Skeletal muscle tissue (tissue), 4 donors: ENCODE data around the gene ADAMTS3. TPM values are rescaled to one million over a fixed set of nuclear protein-coding genes. Genes with fewer than 3 reads are reported as not detected.

Experiments
- H3K27ac ChIP-seq: one replicate; pipeline ENCODE4 v1.7.0; 2013; ENCODE audit warnings: mild to moderate bottlenecking, low read depth, low read length, inconsistent platforms
- H3K27me3 ChIP-seq, 3 donors: one replicate each; pipeline ENCODE4 v1.7.0; 2013; ENCODE audit warnings: low read length in 3 of 3; ENCODE audit not compliant: control insufficient read depth in 3 of 3, insufficient read depth in 3 of 3
- H3K36me3 ChIP-seq, 3 donors: one replicate each; pipeline ENCODE4 v1.7.0; 2013; ENCODE audit warnings: low read length in 3 of 3; ENCODE audit not compliant: control insufficient read depth in 3 of 3, insufficient read depth in 3 of 3
- H3K4me1 ChIP-seq, 3 donors: one replicate each; pipeline ENCODE4 v1.7.0; 2013; ENCODE audit warnings: low read length in 3 of 3, mild to moderate bottlenecking in 3 of 3; ENCODE audit not compliant: control insufficient read depth in 3 of 3, insufficient read depth in 3 of 3
- H3K4me3 ChIP-seq, 3 donors: one replicate each; pipeline ENCODE4 v1.7.0; 2013; ENCODE audit warnings: low read length in 3 of 3
- H3K9ac ChIP-seq, 3 donors: one replicate each; pipeline ENCODE4 v1.7.0; 2013; ENCODE audit warnings: low read length in 3 of 3, mild to moderate bottlenecking in 3 of 3, moderate library complexity in 2 of 3, low read depth in 1 of 3
- H3K9me3 ChIP-seq, 3 donors: one replicate each; pipeline ENCODE4 v1.7.0; 2013; ENCODE audit warnings: low read length in 3 of 3; ENCODE audit not compliant: control insufficient read depth in 3 of 3
- total RNA-seq: library from RNA; depleted of rRNA; stranded (reverse); fragments of >200 nt; gene quantifications from one replicate; pipeline ENCODE4 v1.2.3, GENCODE V29; 2014
- donor health status: Osteomylitis.

ADAMTS3 gene
- total RNA-seq, 1 donor from 2014 or later, result 2.1 TPM

DNA sequence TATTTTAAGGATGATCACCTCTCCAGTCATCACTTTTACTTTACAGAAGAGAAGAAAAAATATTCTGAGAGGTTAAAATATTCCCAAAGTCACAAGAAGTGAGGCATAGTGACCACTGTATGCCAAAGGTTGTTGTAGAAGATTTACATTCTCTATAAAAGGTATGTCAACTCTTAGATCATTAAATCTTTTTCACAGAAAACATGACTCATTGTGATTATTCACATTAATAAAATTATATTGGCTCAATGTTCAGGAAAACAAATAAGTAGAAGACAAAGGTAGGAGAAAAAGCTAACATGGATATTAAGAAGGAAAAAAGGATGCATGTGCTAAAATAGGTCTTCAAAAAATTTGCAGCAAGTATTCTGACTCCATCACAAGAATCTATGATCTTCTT is 82.0 kb downstream of the ADAMTS3 start:
- H3K27ac ChIP-seq, result no peak overlapping the region
- H3K9ac ChIP-seq, result no peak overlapping the region
- H3K27me3 ChIP-seq, result no peaks in the 10 kb centered on the region
- H3K36me3 ChIP-seq, result no peaks in the 10 kb centered on the region
- no peaks in the 10 kb centered on the region for H3K4me1 ChIP-seq
- H3K4me3 ChIP-seq, result no peak overlapping the region
- H3K9me3 ChIP-seq, result no peaks in the 10 kb centered on the region

DNA sequence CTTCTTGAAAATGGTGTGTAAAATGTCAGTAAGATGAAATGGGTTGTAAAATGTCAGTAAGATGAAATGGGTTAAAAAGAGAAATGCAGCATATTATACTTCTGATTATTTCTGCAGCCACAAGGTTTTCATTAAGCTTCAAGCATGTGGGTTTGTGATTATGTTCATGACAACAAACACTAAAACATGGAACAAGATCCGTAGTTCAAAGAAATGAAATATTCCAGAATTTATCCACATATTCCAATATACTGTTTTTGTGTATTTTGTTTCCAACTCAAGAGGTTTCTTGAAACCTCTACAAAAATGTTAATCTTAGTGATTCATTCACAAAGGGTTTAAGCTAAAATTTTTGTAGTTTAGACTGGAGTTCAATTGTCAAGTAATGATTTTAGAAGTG is 84.0 kb downstream of the ADAMTS3 start:
- Histone ChIP-seq H3K4me3 (no peak overlapping the region), H3K27me3 (no peaks in the 10 kb centered on the region), H3K36me3 (no peaks in the 10 kb centered on the region), H3K9ac (no peak overlapping the region), H3K9me3 (no peaks in the 10 kb centered on the region), H3K27ac (no peak overlapping the region), H3K4me1 (no peaks in the 10 kb centered on the region)

DNA sequence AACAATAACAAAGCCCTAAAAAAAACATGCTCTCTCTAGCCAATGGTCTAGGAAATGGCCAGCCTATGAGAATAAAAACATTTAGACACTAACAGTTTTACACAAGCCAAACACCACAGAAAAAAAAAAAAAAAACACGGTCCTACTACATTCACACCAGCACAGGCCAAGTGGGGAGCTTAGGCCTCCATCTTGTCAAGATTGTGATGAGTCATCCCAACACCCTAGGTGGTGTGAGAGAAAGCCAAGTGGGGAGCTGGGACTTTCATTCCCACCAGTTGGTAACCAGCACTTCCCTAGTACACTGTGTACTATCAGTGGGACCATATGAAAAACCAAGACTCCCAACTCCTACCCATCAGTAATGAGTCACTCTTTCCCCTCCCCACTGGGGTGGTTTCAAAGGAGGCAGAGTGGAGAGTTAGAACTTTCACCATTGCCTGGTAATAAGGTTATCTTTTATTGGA is 95.6 kb downstream of the ADAMTS3 start:
- Histone ChIP-seq H3K4me3 (no peak overlapping the region), H3K9ac (no peak overlapping the region), H3K9me3 (no peaks in the 10 kb centered on the region), H3K27ac (no peak overlapping the region), H3K27me3 (no peaks in the 10 kb centered on the region), H3K36me3 (no peaks in the 10 kb centered on the region), H3K4me1 (no peaks in the 10 kb centered on the region)

DNA sequence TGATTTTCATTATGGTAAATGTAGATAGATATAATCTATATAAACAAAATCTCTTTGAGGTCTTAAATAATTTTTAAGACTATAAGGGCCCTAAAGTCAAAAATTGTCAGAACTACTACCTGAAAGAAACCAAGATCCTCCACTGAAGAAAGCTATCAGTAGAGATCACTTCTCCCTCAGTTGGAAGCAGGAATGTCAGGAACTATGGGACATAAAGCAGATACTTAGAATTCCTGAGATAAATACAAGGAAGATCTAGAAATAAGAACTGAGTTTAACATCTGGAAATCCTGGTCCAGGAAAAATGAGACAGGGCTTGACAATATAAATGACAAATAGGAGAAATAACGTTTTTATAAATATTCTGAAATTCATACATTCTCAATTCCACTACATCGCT is 97.2 kb downstream of the ADAMTS3 start:
- Histone ChIP-seq H3K27me3 (no peaks in the 10 kb centered on the region), H3K9me3 (no peaks in the 10 kb centered on the region), H3K27ac (no peak overlapping the region), H3K9ac (no peak overlapping the region), H3K36me3 (no peaks in the 10 kb centered on the region), H3K4me3 (no peak overlapping the region), H3K4me1 (no peaks in the 10 kb centered on the region)

DNA sequence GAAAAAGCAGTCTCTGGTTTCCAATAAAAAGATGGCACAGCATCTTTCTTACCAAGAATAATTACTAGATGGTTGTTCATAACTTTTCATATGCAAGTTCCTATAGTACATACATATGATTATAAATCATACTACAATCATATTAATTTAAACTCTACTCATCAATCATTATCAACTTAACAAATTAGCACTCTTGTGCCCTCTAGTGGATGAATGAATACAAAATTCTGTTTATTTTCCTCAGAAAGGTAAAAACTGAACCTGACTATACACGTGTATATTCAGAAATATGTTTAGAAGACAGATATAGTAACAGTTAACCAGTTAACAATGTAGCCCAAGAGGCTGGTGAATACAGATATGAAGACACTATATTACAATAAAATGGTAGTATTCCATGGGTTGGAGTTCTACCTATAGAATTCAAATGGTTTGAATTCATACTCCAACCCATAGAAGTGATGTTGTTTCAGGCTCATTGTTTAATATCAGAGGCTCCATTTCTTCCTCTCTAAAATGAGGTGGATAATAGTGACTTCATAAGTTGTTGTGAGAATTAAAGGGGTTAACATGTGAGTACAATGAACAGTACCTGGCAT is 100.0 kb downstream of the ADAMTS3 start:
- Histone ChIP-seq H3K9me3 (no peaks in the 10 kb centered on the region), H3K4me3 (no peak overlapping the region), H3K9ac (no peak overlapping the region), H3K36me3 (no peaks in the 10 kb centered on the region), H3K4me1 (no peaks in the 10 kb centered on the region), H3K27ac (no peak overlapping the region), H3K27me3 (no peaks in the 10 kb centered on the region)

DNA sequence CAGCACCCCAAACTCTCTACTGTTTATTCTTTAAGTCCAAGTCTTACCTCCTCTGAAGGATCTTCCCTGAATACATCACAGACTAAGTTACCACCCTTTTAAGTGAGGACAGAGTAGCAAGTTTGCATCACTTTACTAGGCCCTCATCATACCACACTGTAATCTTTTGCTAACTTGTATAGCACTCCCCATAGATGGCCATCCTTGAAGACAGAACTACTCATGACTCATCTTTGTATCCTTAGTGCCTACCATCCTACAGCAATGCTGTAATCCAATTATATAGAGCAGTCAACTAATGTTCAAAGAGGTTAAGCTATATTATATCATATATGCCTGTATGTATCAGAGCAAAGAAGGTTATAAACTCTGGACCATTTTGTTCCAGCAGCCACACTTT is 101.4 kb downstream of the ADAMTS3 start:
- H3K27me3 ChIP-seq, result no peaks in the 10 kb centered on the region
- no peak overlapping the region for H3K27ac ChIP-seq
- no peak overlapping the region for H3K9ac ChIP-seq
- no peaks in the 10 kb centered on the region for H3K9me3 ChIP-seq
- H3K4me3 ChIP-seq, result no peak overlapping the region
- H3K36me3 ChIP-seq, result no peaks in the 10 kb centered on the region
- H3K4me1 ChIP-seq, result no peaks in the 10 kb centered on the region

DNA sequence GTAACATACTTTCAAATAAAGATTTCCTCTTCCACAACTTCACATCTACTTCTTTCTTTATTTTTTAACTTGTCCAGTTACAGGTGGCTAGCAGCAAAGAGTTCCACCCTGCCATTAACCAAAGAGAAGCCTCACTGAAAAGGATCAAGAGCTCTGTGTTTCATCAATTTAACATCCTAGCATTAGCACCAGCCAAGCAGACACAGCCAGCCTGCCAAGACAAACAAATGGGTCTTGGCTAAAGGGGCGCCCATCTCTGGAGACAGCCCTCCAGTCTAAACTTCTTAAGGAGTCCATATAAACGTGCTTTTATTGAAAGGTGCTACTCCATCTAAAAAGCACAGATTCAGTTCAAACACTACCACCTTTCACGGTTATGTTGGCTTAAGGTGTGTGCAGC is 105.3 kb downstream of the ADAMTS3 start:
- no peak overlapping the region for H3K9ac ChIP-seq
- no peaks in the 10 kb centered on the region for H3K27me3 ChIP-seq
- H3K4me3 ChIP-seq, result no peak overlapping the region
- H3K9me3 ChIP-seq, result no peaks in the 10 kb centered on the region
- H3K27ac ChIP-seq, result no peak overlapping the region
- no peaks in the 10 kb centered on the region for H3K4me1 ChIP-seq
- no peaks in the 10 kb centered on the region for H3K36me3 ChIP-seq

DNA sequence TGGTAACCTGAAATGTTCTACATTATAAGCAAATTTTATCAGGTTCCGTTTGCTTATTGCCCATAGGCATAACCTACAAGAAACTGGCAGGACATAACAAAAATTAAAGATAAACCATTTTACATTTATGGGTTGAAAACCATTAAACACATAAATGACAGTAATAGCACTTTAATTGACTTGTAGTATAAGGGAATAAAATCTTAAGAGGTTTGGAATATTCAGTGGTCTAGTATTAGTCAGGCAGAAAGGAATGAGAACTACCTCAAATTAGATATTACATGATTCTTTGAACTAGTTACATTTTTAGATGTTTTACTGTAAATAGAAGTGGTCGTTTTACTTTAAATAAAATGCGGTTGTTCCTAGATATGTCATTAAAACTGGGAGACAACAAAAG is 111.9 kb downstream of the ADAMTS3 start:
- Histone ChIP-seq H3K36me3 (no peaks in the 10 kb centered on the region), H3K27ac (no peak overlapping the region), H3K27me3 (no peaks in the 10 kb centered on the region), H3K4me3 (no peak overlapping the region), H3K9ac (no peak overlapping the region), H3K4me1 (no peaks in the 10 kb centered on the region), H3K9me3 (no peaks in the 10 kb centered on the region)

DNA sequence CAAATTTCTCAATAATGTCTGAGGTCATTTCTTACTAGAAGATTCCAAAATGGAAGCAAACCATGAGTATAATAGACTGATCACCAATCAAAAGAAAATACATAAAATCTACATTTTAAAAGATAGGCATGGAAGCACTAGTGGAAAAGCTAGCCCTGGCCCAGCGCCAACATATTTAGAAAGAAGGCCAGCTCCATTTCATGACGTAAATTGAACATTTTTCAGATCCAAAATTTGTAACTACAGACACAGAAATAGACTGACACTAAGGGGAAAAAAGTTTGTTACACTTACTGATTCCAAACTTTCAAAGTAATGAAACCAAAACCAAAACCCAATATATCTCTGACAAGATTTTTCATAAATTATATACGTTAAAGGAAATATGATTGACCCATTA is 117.7 kb downstream of the ADAMTS3 start:
- Histone ChIP-seq H3K27ac (no peak overlapping the region), H3K9ac (no peak overlapping the region), H3K4me1 (no peaks in the 10 kb centered on the region), H3K27me3 (no peaks in the 10 kb centered on the region), H3K4me3 (no peak overlapping the region), H3K36me3 (no peaks in the 10 kb centered on the region), H3K9me3 (no peaks in the 10 kb centered on the region)

DNA sequence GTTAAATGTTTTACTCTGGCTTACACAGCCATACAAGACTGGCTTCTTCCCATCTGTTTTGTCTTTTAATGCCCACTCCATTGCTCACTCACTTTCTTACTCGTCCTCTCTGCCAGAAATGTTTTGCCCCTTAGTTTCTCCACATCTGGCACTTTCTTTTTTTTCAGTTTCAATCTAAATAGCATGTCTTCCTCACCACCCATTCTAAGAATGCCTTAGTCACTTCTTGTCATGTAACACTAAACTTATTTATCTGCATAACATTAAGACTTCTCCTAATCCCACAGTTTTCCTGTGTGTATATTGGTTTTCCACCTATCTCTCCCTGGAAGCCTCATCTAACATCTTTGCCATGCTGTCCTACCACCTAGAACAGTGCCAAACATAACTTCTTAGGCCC is 119.3 kb downstream of the ADAMTS3 start:
- Histone ChIP-seq H3K4me3 (no peak overlapping the region), H3K27ac (no peak overlapping the region), H3K27me3 (no peaks in the 10 kb centered on the region), H3K9ac (no peak overlapping the region), H3K4me1 (no peaks in the 10 kb centered on the region), H3K9me3 (no peaks in the 10 kb centered on the region), H3K36me3 (no peaks in the 10 kb centered on the region)

DNA sequence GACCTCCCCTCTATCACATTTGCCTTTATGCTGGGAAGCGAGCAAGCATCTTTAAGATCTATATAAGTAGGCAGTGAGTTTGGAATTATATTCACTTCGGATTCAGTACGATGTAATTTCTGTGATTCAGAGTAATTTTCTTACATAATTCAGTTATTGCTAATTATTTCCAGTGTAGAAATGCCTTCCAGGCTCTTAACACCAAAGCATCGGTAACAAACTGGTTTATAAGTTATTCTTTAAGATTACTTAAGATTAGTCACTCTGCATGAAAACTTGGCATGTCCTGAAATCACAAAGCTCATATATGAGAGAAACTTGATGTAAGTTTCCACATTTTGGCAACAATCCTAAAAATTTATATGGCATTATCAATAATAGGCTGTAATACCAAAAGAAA is 120.8 kb downstream of the ADAMTS3 start:
- H3K36me3 ChIP-seq, result no peaks in the 10 kb centered on the region
- H3K9me3 ChIP-seq, result no peaks in the 10 kb centered on the region
- no peak overlapping the region for H3K9ac ChIP-seq
- no peaks in the 10 kb centered on the region for H3K4me1 ChIP-seq
- H3K27ac ChIP-seq, result no peak overlapping the region
- no peak overlapping the region for H3K4me3 ChIP-seq
- H3K27me3 ChIP-seq, result no peaks in the 10 kb centered on the region
